Liver (tissue), 9 donors: ENCODE results near the gene CATSPERZ. TPM values are rescaled to one million over a fixed set of nuclear protein-coding genes. Genes with fewer than 3 reads are reported as not detected.

Experiments used
- DNase-seq: peaks from one replicate; pipeline ENCODE4 v3.0.0-alpha.2; 2017; ENCODE audit warnings: low spot score
- H3K27ac ChIP-seq, 2 donors: one replicate each; pipeline ENCODE4 v1.7.0; 2013; ENCODE audit warnings: inconsistent platforms in 2 of 2, low read length in 2 of 2, control low read depth in 1 of 2, low read depth in 1 of 2, mild to moderate bottlenecking in 1 of 2
- H3K27me3 ChIP-seq, 4 donors: one replicate each; pipeline versions ENCODE4 v1.6.1 to v1.7.0; 2013; ENCODE audit warnings: low read length in 3 of 4, inconsistent platforms in 1 of 4, mild to moderate bottlenecking in 1 of 4, moderate library complexity in 1 of 4; ENCODE audit not compliant: control insufficient read depth in 4 of 4, insufficient read depth in 4 of 4
- H3K36me3 ChIP-seq, 4 donors: one replicate each; pipeline versions ENCODE4 v1.6.1 to v1.7.0; 2013; ENCODE audit warnings: low read length in 3 of 4, mild to moderate bottlenecking in 3 of 4, low read depth in 1 of 4, moderate library complexity in 1 of 4; ENCODE audit not compliant: control insufficient read depth in 4 of 4, insufficient read depth in 3 of 4
- H3K4me1 ChIP-seq, 4 donors: one replicate each; pipeline versions ENCODE4 v1.6.1 to v1.7.0; 2013; ENCODE audit warnings: low read length in 3 of 4, mild to moderate bottlenecking in 3 of 4, moderate library complexity in 1 of 4; ENCODE audit not compliant: control insufficient read depth in 4 of 4, insufficient read depth in 4 of 4
- H3K4me3 ChIP-seq, 3 donors: one replicate each; pipeline versions ENCODE4 v1.6.1 to v1.7.0; 2013; ENCODE audit warnings: low read length in 3 of 3, control low read depth in 1 of 3, low read depth in 1 of 3, mild to moderate bottlenecking in 1 of 3
- H3K9ac ChIP-seq, 2 donors: one replicate each; pipeline ENCODE4 v1.7.0; 2013; ENCODE audit warnings: low read length in 2 of 2, mild to moderate bottlenecking in 2 of 2, moderate library complexity in 2 of 2, control low read depth in 1 of 2, low read depth in 1 of 2
- H3K9me3 ChIP-seq, 4 donors: one replicate each; pipeline versions ENCODE4 v1.6.1 to v1.7.0; 2013; ENCODE audit warnings: low read length in 3 of 4; ENCODE audit not compliant: control insufficient read depth in 4 of 4
- EGR1 ChIP-seq, 2 donors: IDR thresholded peaks; 2 replicates each; pipeline ENCODE4 v1.6.1; 2016 to 2018; ENCODE audit warnings: antibody characterized with exemption in 2 of 2, low read depth in 2 of 2
- FOXA1 ChIP-seq: IDR thresholded peaks from 2 replicates; pipeline ENCODE4 v1.6.1; 2016; ENCODE audit warnings: antibody characterized with exemption
- FOXA2 ChIP-seq: IDR thresholded peaks from 2 replicates; pipeline ENCODE4 v1.6.1; 2016; ENCODE audit warnings: antibody characterized with exemption
- GABPA ChIP-seq, 2 donors: IDR thresholded peaks in 1 of 2; conservative IDR thresholded peaks in 1 of 2; 2 replicates each; pipeline ENCODE4 v1.6.1; 2016; ENCODE audit warnings: antibody characterized with exemption in 2 of 2, mild to moderate bottlenecking in 1 of 2, moderate library complexity in 1 of 2
- HNF4A ChIP-seq, 2 donors: conservative IDR thresholded peaks; 2 replicates each; pipeline ENCODE4 v1.6.1; 2016; ENCODE audit warnings: antibody characterized with exemption in 2 of 2, mild to moderate bottlenecking in 2 of 2
- HNF4G ChIP-seq: IDR thresholded peaks from 2 replicates; pipeline ENCODE4 v1.6.1; 2016; ENCODE audit warnings: antibody characterized with exemption
- JUND ChIP-seq, 2 donors: IDR thresholded peaks; 2 replicates each; pipeline ENCODE4 v1.6.1; 2016; ENCODE audit warnings: antibody characterized with exemption in 2 of 2
- NR2F2 ChIP-seq: IDR thresholded peaks from 2 replicates; pipeline ENCODE4 v1.6.1; 2016; ENCODE audit warnings: antibody characterized with exemption
- RAD21 ChIP-seq, 2 donors: IDR thresholded peaks; 2 replicates each; pipeline ENCODE4 v1.6.1; 2016; ENCODE audit warnings: antibody characterized with exemption in 2 of 2, mild to moderate bottlenecking in 2 of 2
- RXRA ChIP-seq, 2 donors: IDR thresholded peaks; 2 replicates each; pipeline ENCODE4 v1.6.1; 2017 to 2018; ENCODE audit warnings: antibody characterized with exemption in 2 of 2, mild to moderate bottlenecking in 1 of 2
- SP1 ChIP-seq: IDR thresholded peaks from 2 replicates; pipeline ENCODE4 v1.6.1; 2018; ENCODE audit warnings: antibody characterized with exemption, mild to moderate bottlenecking
- TAF1 ChIP-seq: conservative IDR thresholded peaks from 2 replicates; pipeline ENCODE4 v1.6.1; 2016; ENCODE audit warnings: antibody characterized with exemption, mild to moderate bottlenecking
- YY1 ChIP-seq: IDR thresholded peaks from 2 replicates; pipeline ENCODE4 v1.6.1; 2016; ENCODE audit warnings: antibody characterized with exemption, mild to moderate bottlenecking
- WGBS: extraction: QIAGEN DNeasy Blood & Tissue Kit; methylation state at CpG from one replicate; pipeline ENCODE4 v1.1.7; 2013; 5-methylcytosine and 5-hydroxymethylcytosine counted together
- polyA plus RNA-seq, 2 donors: library from polyadenylated mRNA; stranded (reverse) in 1 of 2; unstranded in 1 of 2; fragments of 200-250 nt in 1 of 2; fragments of >200 nt in 1 of 2; fragmentation: Nextera tagmentation in 1 of 2; extraction: Ambion mirVana in 1 of 2; gene quantifications; one replicate each; pipeline versions ENCODE4 v1.2.1 to v1.2.3, GENCODE V29; 2013 to 2015
- total RNA-seq, 2 donors: library from RNA; depleted of rRNA; stranded (reverse); fragments of >200 nt; gene quantifications; one replicate each; pipeline ENCODE4 v1.2.3, GENCODE V29; 2014
- TF ChIP-seq, protein P1 (sequence below): IDR thresholded peaks from 2 replicates; pipeline ENCODE4 v1.6.1; 2016; ENCODE audit warnings: antibody characterized with exemption
- TF ChIP-seq, protein P2 (sequence below): fragments of 150-350 bp; IDR thresholded peaks from 2 replicates; pipeline ENCODE4 v1.5.1; 2017; ENCODE audit warnings: improper control_type of control experiment, low read depth, low read length; ENCODE audit not compliant: missing input control
- TF ChIP-seq, protein P3 (sequence below): IDR thresholded peaks from 2 replicates; pipeline ENCODE4 v1.6.1; 2016; ENCODE audit warnings: antibody characterized with exemption
- TF ChIP-seq, protein P4 (sequence below): IDR thresholded peaks from 2 replicates; pipeline ENCODE4 v1.6.1; 2016; ENCODE audit warnings: antibody characterized with exemption
- TF ChIP-seq, protein P5 (sequence below): IDR thresholded peaks from 2 replicates; pipeline ENCODE4 v1.6.1; 2016; ENCODE audit warnings: antibody characterized with exemption, mild to moderate bottlenecking
- donor health status: healthy.
- donor health status: healthy.
- donor health status: healthy.
- donor health status: healthy.
- donor health status: healthy.

The CATSPERZ gene
- total and polyA plus RNA-seq, 4 donors = 0.42 TPM; not detected in 3

DNA sequence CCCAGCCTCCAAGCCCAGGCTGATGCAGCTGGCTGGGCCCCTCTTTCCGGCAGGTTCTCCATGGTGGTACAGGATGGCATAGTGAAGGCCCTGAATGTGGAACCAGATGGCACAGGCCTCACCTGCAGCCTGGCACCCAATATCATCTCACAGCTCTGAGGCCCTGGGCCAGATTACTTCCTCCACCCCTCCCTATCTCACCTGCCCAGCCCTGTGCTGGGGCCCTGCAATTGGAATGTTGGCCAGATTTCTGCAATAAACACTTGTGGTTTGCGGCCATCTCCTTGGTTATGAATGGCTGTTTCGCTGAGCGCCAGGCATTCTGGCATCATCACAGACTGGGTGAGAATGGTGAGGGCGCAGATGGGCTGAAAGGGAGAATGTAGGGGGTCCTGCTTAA lies 21.4 kb downstream of the CATSPERZ start:
- no peak for DNase-seq
- H3K27ac ChIP-seq = no peak overlapping the region
- H3K9ac ChIP-seq = no peak overlapping the region
- peaks cover 5 to 12% (median 10%) of the 10 kb centered on the region in 4 donors for H3K4me1 ChIP-seq
- no peak for TF ChIP-seq JUND (IDR thresholded peaks at IDR 0.05)
- no peak for TF ChIP-seq EGR1 (IDR thresholded peaks at IDR 0.05; ENCODE audit: low read depth in 2 of 2)
- no peak for TF ChIP-seq FOXA1
- no peak for TF ChIP-seq RAD21 (IDR thresholded peaks at IDR 0.05)
- TF ChIP-seq, protein P1, sequence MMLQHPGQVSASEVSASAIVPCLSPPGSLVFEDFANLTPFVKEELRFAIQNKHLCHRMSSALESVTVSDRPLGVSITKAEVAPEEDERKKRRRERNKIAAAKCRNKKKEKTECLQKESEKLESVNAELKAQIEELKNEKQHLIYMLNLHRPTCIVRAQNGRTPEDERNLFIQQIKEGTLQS = no peak
- TF ChIP-seq NR2F2 = no peak
- no peak for TF ChIP-seq HNF4A (conservative IDR thresholded peaks at IDR 0.05)
- 82% methylated on average over 5 of the region's 5 CpGs for WGBS
- H3K27me3 ChIP-seq = no peaks in the 10 kb centered on the region
- no peak overlapping the region for H3K4me3 ChIP-seq
- H3K9me3 ChIP-seq = no peaks in the 10 kb centered on the region
- H3K36me3 ChIP-seq = peaks cover 0 to 18% (median 3%) of the 10 kb centered on the region in 4 donors

DNA sequence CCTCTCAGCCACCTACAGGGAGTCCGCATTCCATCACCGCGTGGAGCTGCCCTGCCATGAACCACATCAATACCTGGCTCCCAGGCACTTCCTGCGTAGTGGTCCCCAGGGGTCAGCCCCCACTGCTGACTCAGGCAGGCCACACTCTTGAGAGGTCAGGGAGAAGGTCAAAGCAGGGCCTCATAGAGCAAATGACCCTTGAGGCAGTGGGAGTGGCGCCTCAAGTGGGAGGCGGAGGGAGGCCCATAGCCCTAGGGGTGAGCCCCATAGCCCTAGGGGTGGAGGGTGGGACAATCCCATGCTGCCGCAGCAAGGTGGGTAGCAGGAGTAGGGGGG lies 22.7 kb downstream of the CATSPERZ start:
- DNase-seq = no peak
- no peak overlapping the region for H3K27ac ChIP-seq
- no peak overlapping the region for H3K4me3 ChIP-seq
- H3K9ac ChIP-seq = no peak overlapping the region
- WGBS = 89% methylated on average over 7 of the region's 7 CpGs
- no peaks in the 10 kb centered on the region for H3K9me3 ChIP-seq
- peaks cover 0 to 18% (median 3%) of the 10 kb centered on the region in 4 donors for H3K36me3 ChIP-seq
- no peak for TF ChIP-seq NR2F2
- no peak for TF ChIP-seq FOXA1
- TF ChIP-seq FOXA2 = no peak
- no peak for TF ChIP-seq HNF4G
- no peak for TF ChIP-seq GABPA (IDR thresholded peaks at IDR 0.05 in 1 of 2, conservative IDR thresholded peaks at IDR 0.05 in 1 of 2)
- TF ChIP-seq TAF1 = no peak
- no peak for TF ChIP-seq SP1
- no peak for TF ChIP-seq HNF4A (conservative IDR thresholded peaks at IDR 0.05)
- TF ChIP-seq, protein P2, sequence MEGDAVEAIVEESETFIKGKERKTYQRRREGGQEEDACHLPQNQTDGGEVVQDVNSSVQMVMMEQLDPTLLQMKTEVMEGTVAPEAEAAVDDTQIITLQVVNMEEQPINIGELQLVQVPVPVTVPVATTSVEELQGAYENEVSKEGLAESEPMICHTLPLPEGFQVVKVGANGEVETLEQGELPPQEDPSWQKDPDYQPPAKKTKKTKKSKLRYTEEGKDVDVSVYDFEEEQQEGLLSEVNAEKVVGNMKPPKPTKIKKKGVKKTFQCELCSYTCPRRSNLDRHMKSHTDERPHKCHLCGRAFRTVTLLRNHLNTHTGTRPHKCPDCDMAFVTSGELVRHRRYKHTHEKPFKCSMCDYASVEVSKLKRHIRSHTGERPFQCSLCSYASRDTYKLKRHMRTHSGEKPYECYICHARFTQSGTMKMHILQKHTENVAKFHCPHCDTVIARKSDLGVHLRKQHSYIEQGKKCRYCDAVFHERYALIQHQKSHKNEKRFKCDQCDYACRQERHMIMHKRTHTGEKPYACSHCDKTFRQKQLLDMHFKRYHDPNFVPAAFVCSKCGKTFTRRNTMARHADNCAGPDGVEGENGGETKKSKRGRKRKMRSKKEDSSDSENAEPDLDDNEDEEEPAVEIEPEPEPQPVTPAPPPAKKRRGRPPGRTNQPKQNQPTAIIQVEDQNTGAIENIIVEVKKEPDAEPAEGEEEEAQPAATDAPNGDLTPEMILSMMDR = no peak
- no peak for TF ChIP-seq YY1
- no peak for TF ChIP-seq RAD21 (IDR thresholded peaks at IDR 0.05)
- TF ChIP-seq RXRA (IDR thresholded peaks at IDR 0.05) = no peak
- TF ChIP-seq, protein P1 = no peak
- TF ChIP-seq JUND (IDR thresholded peaks at IDR 0.05) = no peak
- TF ChIP-seq, protein P3, sequence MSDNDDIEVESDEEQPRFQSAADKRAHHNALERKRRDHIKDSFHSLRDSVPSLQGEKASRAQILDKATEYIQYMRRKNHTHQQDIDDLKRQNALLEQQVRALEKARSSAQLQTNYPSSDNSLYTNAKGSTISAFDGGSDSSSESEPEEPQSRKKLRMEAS = no peak
- TF ChIP-seq, protein P4, sequence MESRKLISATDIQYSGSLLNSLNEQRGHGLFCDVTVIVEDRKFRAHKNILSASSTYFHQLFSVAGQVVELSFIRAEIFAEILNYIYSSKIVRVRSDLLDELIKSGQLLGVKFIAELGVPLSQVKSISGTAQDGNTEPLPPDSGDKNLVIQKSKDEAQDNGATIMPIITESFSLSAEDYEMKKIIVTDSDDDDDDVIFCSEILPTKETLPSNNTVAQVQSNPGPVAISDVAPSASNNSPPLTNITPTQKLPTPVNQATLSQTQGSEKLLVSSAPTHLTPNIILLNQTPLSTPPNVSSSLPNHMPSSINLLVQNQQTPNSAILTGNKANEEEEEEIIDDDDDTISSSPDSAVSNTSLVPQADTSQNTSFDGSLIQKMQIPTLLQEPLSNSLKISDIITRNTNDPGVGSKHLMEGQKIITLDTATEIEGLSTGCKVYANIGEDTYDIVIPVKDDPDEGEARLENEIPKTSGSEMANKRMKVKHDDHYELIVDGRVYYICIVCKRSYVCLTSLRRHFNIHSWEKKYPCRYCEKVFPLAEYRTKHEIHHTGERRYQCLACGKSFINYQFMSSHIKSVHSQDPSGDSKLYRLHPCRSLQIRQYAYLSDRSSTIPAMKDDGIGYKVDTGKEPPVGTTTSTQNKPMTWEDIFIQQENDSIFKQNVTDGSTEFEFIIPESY = no peak
- no peak for TF ChIP-seq EGR1 (IDR thresholded peaks at IDR 0.05; ENCODE audit: low read depth in 2 of 2)
- TF ChIP-seq, protein P5, sequence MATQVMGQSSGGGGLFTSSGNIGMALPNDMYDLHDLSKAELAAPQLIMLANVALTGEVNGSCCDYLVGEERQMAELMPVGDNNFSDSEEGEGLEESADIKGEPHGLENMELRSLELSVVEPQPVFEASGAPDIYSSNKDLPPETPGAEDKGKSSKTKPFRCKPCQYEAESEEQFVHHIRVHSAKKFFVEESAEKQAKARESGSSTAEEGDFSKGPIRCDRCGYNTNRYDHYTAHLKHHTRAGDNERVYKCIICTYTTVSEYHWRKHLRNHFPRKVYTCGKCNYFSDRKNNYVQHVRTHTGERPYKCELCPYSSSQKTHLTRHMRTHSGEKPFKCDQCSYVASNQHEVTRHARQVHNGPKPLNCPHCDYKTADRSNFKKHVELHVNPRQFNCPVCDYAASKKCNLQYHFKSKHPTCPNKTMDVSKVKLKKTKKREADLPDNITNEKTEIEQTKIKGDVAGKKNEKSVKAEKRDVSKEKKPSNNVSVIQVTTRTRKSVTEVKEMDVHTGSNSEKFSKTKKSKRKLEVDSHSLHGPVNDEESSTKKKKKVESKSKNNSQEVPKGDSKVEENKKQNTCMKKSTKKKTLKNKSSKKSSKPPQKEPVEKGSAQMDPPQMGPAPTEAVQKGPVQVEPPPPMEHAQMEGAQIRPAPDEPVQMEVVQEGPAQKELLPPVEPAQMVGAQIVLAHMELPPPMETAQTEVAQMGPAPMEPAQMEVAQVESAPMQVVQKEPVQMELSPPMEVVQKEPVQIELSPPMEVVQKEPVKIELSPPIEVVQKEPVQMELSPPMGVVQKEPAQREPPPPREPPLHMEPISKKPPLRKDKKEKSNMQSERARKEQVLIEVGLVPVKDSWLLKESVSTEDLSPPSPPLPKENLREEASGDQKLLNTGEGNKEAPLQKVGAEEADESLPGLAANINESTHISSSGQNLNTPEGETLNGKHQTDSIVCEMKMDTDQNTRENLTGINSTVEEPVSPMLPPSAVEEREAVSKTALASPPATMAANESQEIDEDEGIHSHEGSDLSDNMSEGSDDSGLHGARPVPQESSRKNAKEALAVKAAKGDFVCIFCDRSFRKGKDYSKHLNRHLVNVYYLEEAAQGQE = no peak
- peaks cover 5 to 7% (median 6%) of the 10 kb centered on the region in 4 donors for H3K4me1 ChIP-seq
- H3K27me3 ChIP-seq = no peaks in the 10 kb centered on the region
